Muscle of back (tissue), 11 donors: ENCODE measurements around the gene THSD8. TPM values are rescaled to one million over a fixed set of nuclear protein-coding genes. Genes with fewer than 3 reads are reported as not detected.
"Not testable (repeated sequence)": the region's sequence is repeated elsewhere in the genome, so short reads cannot be mapped to it uniquely, and the experiment has no call there.

Experiments
- DNase-seq, 3 donors: peaks; one replicate each; pipeline versions ENCODE4 v3.0.0 to v3.0.0-alpha.2; 2013
- polyA plus RNA-seq, 10 donors: library from polyadenylated mRNA; unstranded; fragments of 120-200 nt; gene quantifications; one replicate each; pipeline ENCODE4 v1.2.1, GENCODE V29; 2013; ENCODE audit not compliant: insufficient read length in 10 of 10

The THSD8 gene
- polyA plus RNA-seq, 10 donors = 1.3 to 6.3 (median 3.3) TPM

GRCh38 chr19:12825254-12826131 lies 23.6 kb downstream of the THSD8 start:
- DNase-seq = no peak

- no peak for DNase-seq
These were observed 26.6 kb downstream of the THSD8 start for GRCh38 chr19:12828494-12828893.

- DNase-seq = no peak
These were observed 31.5 kb downstream of the THSD8 start for GRCh38 chr19:12833418-12833737.

DNA sequence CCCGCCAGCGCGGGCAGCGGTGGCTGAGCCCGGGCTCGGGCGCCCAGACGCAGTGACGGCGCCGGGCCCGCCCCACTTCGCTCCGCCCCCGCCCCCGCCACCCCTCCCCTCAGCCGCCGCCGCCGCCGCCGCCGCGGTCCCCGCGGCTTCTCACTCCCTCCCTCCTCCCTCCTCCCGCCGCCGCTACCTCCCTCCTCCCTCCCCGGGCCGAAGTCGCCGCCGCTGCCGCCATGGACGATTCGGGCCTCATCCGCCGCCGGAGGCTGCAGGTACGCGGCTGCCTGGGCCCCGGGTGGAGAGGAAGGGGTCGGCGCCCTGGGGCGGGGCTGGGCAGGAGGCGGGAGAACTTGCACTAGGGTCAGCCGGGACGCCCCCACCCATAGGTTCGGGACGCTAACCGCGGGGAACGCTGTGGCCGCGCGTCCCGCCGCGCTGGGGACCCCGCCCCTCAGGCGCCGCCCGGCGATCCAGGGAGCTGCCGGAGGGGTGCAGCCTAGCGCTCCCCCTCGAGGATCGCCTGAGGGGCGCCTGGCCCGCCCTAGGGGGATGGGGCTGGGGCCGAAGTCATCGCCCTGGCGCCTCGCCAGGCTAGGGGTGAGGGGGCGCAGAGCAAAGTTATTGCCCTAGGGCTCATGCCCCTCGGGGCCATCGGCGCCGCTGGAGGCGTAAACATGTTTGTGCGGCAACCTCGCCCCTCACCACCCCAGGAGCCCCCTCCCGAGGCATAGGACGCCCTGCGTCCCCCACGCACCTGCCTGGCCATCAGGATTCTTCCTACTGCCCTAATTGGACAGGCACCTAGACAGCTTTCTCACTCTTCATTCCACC lies 32.1 kb downstream of the THSD8 start:
- DNase-seq = no peak

GRCh38 chr19:12834566-12834943 lies 32.7 kb downstream of the THSD8 start, which contains the start of gene RTBDN:
Gene RTBDN, minus strand, starts transcription at chr19:12834579. Its CDS starts 4,600 bp downstream, at chr19:12829979.
- DNase-seq = no peak

DNA sequence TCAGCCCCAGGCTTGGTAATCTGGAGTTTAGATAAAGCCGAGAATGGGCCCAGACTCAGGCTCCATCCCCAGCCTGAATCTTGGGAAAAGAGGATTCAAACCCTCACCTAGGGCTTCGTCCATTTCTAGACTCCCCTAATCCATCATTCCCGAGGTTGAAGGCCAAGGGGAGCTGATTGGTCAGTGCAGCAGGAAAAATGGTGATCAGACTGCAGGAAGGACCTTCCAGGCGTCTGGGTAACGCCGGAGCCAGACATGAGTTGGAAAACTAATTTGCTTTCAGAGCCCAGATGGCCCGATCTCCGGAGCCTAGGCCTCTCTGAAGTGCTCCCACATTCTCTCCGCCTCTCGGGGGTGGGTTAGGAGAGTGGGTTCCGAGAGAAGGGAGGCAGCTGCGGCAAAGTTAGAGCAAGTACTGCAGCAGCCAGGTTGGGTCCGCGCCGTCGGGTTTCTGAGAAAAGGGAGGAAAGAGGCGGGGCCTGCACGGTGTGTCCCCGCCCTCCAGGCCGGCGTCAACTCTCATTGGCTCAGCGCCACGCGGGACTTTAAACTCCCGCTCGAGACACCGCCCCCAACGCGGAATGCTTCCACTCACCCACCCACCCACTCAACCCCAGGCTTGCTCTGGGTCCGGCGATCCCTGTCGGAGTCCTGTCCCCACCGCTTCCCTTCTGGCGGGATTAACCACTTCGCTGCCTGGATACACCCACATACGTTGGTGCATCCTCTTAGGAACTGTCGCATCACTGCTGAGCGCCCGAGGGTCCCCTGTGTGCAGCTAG lies 33.3 kb downstream of the THSD8 start:
- DNase-seq = peak in 1 of 3 donors; percentile 40

DNA sequence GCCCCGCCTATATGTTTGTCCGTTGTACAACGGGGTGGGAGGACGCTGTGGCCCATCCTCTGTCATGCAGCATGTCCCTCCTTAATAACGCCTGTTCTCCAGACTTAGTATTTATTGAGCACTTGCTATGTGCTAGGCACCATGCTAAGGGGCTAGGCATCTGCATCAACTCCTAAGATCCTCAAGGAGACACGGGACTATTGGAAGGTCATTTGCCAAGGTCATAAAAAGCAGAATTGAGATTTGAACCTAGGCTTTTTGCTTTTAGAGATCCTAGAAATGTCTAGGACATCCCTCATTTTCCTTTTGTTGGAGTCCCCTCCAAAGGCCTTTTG lies 34.6 kb downstream of the THSD8 start:
- DNase-seq = no peak

DNA sequence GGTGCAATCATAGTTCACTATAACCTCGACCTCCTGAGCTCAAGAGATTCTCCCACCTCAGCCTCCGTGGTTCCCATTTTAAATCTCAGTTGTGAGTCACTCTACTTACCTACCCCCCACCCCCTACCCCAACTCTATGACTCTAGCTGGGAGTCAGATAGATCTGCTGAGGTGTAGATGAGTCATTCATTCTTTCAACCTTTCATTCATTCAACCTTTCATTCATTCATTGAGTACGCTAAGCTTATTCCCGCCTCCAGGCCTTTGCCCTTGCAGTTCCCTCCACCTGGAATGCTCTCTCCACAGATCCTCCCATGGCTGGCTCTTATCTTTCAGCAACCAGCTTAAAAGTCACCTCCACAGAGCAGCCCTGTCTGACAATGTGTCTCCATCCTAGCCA lies 35.4 kb downstream of the THSD8 start:
- no peak for DNase-seq

GRCh38 chr19:12838182-12838885 lies 36.5 kb downstream of the THSD8 start, which contains the start of gene MAST1:
Gene MAST1, plus strand, starts transcription at chr19:12838515. Its CDS starts 58 bp downstream, at chr19:12838573.
- peak in 1 of 3 donors; percentile 42 for DNase-seq

- DNase-seq = no peak
These were observed 37.3 kb downstream of the THSD8 start for GRCh38 chr19:12838886-12839756.

- DNase-seq = no peak
These were observed 38.5 kb downstream of the THSD8 start for GRCh38 chr19:12840091-12841079.

DNA sequence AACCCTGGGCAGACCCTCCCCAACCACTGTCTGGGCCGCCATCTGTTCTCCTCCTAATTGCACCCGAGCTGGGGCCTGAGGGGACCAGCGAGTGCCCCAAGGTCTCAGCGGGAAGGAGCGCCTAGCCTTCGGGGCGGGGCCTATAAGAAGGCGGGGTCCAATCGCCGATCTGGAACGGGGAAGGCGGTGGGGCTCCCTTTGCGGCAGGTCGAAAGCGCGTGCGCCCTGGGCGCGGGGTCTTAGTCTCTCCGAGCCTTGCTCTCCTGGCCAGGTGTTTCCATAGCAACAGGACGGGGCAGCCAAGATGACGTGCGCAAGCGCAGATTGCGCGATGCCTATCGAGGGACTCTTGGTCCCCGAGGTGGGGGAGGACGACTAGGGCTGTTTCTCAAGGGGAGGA lies 39.2 kb downstream of the THSD8 start:
- DNase-seq = peak in 1 of 3 donors; percentile 39

GRCh38 chr19:12842511-12842910 lies 40.6 kb downstream of the THSD8 start:
- no peak for DNase-seq

- no peak for DNase-seq
These were observed 41.5 kb downstream of the THSD8 start for GRCh38 chr19:12843328-12843727.

DNA sequence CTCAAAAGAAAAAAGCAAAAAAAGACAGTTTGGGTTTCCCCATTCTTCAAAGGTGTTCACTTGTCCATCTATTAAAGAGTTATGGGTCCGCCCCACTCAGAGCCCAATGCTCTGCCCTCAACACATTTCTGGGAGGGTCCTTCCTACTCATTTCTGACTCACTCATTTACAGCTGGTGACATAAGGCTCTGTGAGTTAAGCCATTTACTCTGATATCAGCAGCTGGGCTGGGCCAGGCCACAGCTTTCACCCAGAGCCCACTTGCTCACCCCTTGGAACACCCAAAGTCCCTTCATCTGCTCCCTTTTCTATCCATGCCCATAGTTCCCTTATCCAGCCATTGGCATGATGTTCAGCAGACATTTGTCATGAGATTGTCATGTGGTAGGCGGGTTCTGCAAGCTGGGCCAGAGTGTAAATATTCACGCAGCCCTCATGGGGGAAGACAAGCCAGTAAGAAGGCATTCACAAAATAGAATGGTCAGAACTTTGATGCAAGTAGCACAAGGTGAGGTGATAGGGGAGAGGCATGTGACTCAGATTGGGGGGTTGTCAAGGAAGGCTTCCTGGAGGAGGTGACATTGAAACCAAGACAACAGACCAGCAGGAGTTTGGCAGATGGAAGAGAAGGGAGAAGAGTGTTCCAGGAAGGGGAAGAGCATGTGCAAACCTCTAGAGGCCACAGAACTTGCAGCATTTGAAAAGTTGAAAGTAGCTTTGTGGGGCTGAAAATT lies 42.3 kb downstream of the THSD8 start:
- no peak for DNase-seq

DNA sequence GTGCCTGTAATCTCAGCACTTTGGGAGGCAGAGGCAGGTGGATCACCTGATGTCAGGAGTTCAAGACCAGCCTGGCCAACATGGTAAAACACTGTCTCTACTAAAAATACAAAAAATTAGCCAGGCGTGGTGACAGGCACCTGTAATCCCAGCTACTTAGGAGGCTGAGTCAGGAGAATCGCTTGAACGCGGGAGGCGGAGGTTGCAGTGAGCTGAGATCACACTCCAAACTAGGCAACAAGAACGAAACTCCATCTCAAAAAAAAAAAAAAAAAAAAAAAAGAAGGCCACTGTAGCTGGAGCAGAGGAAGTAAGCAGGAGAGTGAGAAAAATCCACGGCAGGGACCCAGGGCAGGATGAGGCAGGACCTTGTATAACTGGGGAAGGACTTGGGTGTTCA lies 44.7 kb downstream of the THSD8 start:
- not testable (repeated sequence) for DNase-seq

DNA sequence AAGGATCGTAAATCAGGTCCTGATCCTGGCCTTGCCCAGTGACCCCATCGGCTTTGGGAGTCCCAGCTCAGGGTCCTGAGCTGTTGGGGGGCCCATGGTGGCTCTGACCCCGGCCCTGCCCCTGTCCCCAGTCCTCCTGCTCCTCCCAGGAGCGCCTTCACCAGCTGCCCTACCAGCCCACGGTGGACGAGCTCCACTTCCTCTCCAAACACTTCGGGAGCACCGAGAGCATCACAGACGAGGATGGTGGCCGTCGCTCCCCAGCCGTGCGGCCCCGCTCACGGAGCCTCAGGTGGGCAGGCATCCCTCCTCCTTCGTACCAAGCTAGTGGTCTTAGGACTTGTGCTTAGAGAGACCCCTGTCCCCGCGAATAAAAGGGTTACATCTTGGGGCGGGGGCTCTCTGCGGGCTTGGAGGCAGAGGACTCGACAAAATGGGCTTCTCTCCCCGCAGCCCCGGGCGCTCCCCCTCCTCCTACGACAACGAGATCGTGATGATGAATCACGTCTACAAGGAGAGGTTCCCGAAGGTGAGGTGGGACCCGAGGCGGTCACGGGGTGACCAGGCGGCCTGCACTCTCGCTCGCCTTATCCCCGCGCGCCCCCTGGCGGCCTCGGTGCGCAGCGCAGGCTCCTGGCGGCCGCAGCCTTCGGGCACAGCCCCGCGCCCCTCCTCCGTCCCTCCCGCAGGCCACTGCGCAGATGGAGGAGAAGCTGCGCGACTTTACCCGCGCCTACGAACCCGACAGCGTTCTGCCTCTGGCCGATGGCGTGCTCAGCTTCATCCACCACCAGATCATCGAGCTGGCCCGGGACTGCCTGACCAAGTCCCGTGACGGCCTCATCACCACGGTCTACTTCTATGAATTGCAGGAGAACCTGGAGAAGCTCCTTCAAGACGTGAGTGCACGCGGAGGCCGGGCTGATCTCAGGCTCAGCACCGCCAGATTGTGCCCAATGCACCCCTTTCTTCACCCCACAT lies 45.6 kb downstream of the THSD8 start:
- peak; percentile 60 to 92 (median 88) for DNase-seq
